GM19238 (cell line): Measurements from ENCODE around the gene GLDC.
"Not testable (repeated sequence)": the region's sequence is repeated elsewhere in the genome, so short reads cannot be mapped to it uniquely, and the experiment has no call there.

ENCODE experiments used
- DNase-seq: peaks from one replicate; pipeline ENCODE4 v3.0.0; 2011; ENCODE audit warnings: low spot score; ENCODE audit not compliant: insufficient read length

GLDC gene

GRCh38 chr9:6664204-6664680, 18.7 kb upstream of the GLDC start:
- DNase-seq, result no peak

GRCh38 chr9:6660512-6660911, 15.0 kb upstream of the GLDC start:
- DNase-seq, result no peak

- DNase-seq, result no peak
Measured at GRCh38 chr9:6658628-6659353, 13.3 kb upstream of the GLDC start.

GRCh38 chr9:6656614-6657300, 11.2 kb upstream of the GLDC start:
- DNase-seq, result no peak

GRCh38 chr9:6655036-6655435, 9.5 kb upstream of the GLDC start:
- peak; percentile 18 for DNase-seq

- DNase-seq, result no peak
Measured at GRCh38 chr9:6646293-6646636, 736 bp upstream of the GLDC start.

GRCh38 chr9:6645105-6645354, 499 bp downstream of the GLDC start:
- peak; percentile 41 for DNase-seq

- no peak for DNase-seq
Measured at GRCh38 chr9:6644346-6645104, 1.0 kb downstream of the GLDC start.

- no peak for DNase-seq
Measured at GRCh38 chr9:6641961-6642360, 3.6 kb downstream of the GLDC start.

GRCh38 chr9:6641561-6641960, 4.0 kb downstream of the GLDC start:
- no peak for DNase-seq

- DNase-seq, result no peak
Measured at GRCh38 chr9:6641056-6641455, 4.5 kb downstream of the GLDC start.

- no peak for DNase-seq
Measured at GRCh38 chr9:6640268-6641051, 5.1 kb downstream of the GLDC start.

- no peak for DNase-seq
Measured at GRCh38 chr9:6639622-6640021, 5.9 kb downstream of the GLDC start.

GRCh38 chr9:6634444-6634843, 11.1 kb downstream of the GLDC start:
- no peak for DNase-seq

- DNase-seq, result no peak
Measured at GRCh38 chr9:6633378-6633777, 12.2 kb downstream of the GLDC start.

GRCh38 chr9:6632516-6633183, 12.9 kb downstream of the GLDC start:
- DNase-seq, result peak; percentile 82

GRCh38 chr9:6631207-6631512, 14.4 kb downstream of the GLDC start:
- no peak for DNase-seq

GRCh38 chr9:6630502-6631206, 14.9 kb downstream of the GLDC start:
- no peak for DNase-seq

- DNase-seq, result no peak
Measured at GRCh38 chr9:6628704-6629103, 16.8 kb downstream of the GLDC start.

GRCh38 chr9:6625363-6625762, 20.2 kb downstream of the GLDC start:
- DNase-seq, result no peak

GRCh38 chr9:6622784-6623183, 22.7 kb downstream of the GLDC start:
- not testable (repeated sequence) for DNase-seq
